Measurements from ENCODE around the gene PNPT1. TPM values are rescaled to one million over a fixed set of nuclear protein-coding genes. Genes with fewer than 3 reads are reported as not detected.

PNPT1 gene
- total RNA-seq, 4 donors from 2014 or later: 15.5 to 21.0 (median 20.6) TPM

GRCh38 chr2:55627915-55628314, 65.7 kb downstream of the PNPT1 start:
- no peak overlapping the region for H3K4me3 ChIP-seq (replicated peaks in 1 of 3)
- DNase-seq: no peak
- no peaks in the 10 kb centered on the region for H3K27me3 ChIP-seq
- intact Hi-C loops (cut with DNase I): no loop called here
- TF ChIP-seq, protein P1, sequence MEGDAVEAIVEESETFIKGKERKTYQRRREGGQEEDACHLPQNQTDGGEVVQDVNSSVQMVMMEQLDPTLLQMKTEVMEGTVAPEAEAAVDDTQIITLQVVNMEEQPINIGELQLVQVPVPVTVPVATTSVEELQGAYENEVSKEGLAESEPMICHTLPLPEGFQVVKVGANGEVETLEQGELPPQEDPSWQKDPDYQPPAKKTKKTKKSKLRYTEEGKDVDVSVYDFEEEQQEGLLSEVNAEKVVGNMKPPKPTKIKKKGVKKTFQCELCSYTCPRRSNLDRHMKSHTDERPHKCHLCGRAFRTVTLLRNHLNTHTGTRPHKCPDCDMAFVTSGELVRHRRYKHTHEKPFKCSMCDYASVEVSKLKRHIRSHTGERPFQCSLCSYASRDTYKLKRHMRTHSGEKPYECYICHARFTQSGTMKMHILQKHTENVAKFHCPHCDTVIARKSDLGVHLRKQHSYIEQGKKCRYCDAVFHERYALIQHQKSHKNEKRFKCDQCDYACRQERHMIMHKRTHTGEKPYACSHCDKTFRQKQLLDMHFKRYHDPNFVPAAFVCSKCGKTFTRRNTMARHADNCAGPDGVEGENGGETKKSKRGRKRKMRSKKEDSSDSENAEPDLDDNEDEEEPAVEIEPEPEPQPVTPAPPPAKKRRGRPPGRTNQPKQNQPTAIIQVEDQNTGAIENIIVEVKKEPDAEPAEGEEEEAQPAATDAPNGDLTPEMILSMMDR (IDR thresholded peaks at IDR 0.05): no peak
- TF ChIP-seq POLR2A (IDR thresholded peaks at IDR 0.05): no peak
- 87 to 92% methylated on average over 1 of the region's 1 CpG for WGBS, 2 donors
- no peaks in the 10 kb centered on the region for H3K9me3 ChIP-seq
- H3K4me1 ChIP-seq: peaks cover 0 to 6% of the 10 kb centered on the region in 2 donors
- H3K27ac ChIP-seq: no peak overlapping the region
- peaks cover 0 to 2% of the 10 kb centered on the region in 2 donors for H3K36me3 ChIP-seq

DNA sequence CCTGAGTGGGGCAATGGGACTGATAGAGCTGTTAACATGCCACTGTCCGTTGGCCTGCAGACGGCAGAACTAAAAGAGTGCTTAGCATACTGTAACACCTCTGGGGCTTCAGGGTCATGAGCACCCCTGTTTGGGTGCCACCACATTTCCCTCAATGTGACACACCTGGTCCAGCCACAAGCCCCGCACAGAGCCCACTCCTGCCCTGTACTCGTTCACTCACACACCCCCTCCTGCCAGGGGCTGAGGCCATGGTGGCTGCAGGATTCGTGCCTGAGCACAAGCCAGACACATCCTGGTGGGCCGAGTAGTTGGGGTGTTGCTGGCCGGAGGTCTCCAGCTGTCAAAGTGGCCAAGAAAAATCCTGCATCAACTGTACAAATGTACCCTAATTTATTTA, 71.8 kb downstream of the PNPT1 start:
- H3K27ac ChIP-seq: no peak overlapping the region
- intact Hi-C loops (cut with DNase I): no loop called here
- peaks cover 18 to 24% of the 10 kb centered on the region in 2 donors for H3K4me1 ChIP-seq
- TF ChIP-seq, protein P1 (IDR thresholded peaks at IDR 0.05): no peak
- no peak for TF ChIP-seq POLR2A (IDR thresholded peaks at IDR 0.05)
- H3K9me3 ChIP-seq: no peaks in the 10 kb centered on the region
- WGBS, 2 donors: 87 to 93% methylated on average over 6 to 7 of the region's 7 CpGs
- H3K36me3 ChIP-seq: no peaks in the 10 kb centered on the region
- no peak for DNase-seq
- no peak overlapping the region for H3K4me3 ChIP-seq (replicated peaks in 1 of 3)
- no peaks in the 10 kb centered on the region for H3K27me3 ChIP-seq

DNA sequence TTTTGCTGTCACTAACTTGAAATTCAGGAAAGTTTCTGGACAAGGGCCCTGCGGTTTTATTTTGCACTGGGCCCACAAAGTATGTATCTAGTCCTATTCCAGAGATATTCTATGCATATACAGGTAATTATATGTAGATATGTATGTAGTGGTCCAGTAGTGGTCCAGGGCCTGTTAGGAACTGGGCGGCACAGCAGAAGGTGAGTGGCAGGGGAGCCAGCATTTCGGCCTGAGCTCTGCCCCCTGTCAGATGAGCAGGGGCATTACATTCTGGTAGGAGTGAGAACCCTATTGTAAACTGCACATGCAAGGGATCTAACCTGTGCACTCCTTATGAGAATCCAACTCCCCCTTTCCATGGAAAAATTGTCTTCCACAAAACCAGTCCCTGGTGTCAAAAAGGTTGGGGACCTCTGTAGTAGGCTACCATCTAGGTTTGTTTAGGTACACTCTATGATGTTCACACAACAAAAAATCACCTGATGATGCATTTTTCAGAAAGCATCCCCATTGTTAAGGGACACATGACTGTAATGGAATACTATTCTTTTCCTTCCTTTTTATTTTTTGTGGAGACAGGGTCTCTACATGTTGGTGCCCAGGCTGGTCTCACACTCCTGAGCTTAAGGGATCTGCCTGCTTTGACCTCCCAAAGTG, 73.4 kb downstream of the PNPT1 start:
- intact Hi-C loops (cut with DNase I): no loop called here
- H3K4me3 ChIP-seq (replicated peaks in 1 of 3): no peak overlapping the region
- H3K27ac ChIP-seq: no peak overlapping the region
- H3K9me3 ChIP-seq: no peaks in the 10 kb centered on the region
- H3K4me1 ChIP-seq: peaks cover 27 to 29% of the 10 kb centered on the region in 2 donors
- TF ChIP-seq, protein P1 (IDR thresholded peaks at IDR 0.05): peak in 3 of 6 experiments; percentile 13 to 23 (median 17)
- no peak for TF ChIP-seq POLR2A (IDR thresholded peaks at IDR 0.05)
- H3K36me3 ChIP-seq: no peaks in the 10 kb centered on the region
- WGBS, 2 donors: 73 to 84% methylated on average over 3 of the region's 3 CpGs
- no peak for DNase-seq
- no peaks in the 10 kb centered on the region for H3K27me3 ChIP-seq

- Histone ChIP-seq H3K36me3 (peaks cover 0 to 7% of the 10 kb centered on the region in 2 donors), H3K4me3 (replicated peaks in 1 of 3) (peak overlapping the region; percentile 51 to 79 (median 52)), H3K27me3 (no peaks in the 10 kb centered on the region), H3K9me3 (no peaks in the 10 kb centered on the region), H3K4me1 (peaks cover 29 to 34% of the 10 kb centered on the region in 2 donors), H3K27ac (peak overlapping the region; percentile 73 to 87 (median 82))
- TF ChIP-seq, protein P1 (IDR thresholded peaks at IDR 0.05): no peak
- peak in 1 of 2 donors; percentile 50 for TF ChIP-seq POLR2A (IDR thresholded peaks at IDR 0.05)
- peak; percentile 34 to 39 for DNase-seq
- intact Hi-C loops (cut with DNase I): loop anchor here (10.0 kb wide), 1 partner anchor 94 kb away; no protein-coding TSS in a partner anchor
- WGBS, 2 donors: 0% methylated on average over 32 of the region's 32 CpGs
These were observed 75.2 kb downstream of the PNPT1 start for GRCh38 chr2:55618275-55619055.

DNA sequence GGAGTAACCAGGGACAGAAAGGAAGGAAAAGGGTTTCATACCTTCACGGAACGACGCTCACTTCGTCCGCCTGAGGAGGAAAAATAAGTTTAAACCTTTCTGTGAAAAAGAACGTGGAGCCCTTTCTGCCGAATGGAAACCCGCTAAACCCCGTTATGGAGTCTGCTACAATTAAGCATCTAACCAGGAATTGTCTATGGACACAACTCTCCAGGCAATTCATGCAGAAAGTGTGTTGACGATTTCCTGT, 75.7 kb downstream of the PNPT1 start:
- H3K4me3 ChIP-seq (replicated peaks in 1 of 3): peak overlapping the region; percentile 51 to 79 (median 52)
- DNase-seq: no peak
- H3K9me3 ChIP-seq: no peaks in the 10 kb centered on the region
- H3K4me1 ChIP-seq: peaks cover 29 to 34% of the 10 kb centered on the region in 2 donors
- WGBS, 2 donors: 0% methylated on average over 10 of the region's 10 CpGs
- peak overlapping the region; percentile 73 to 87 (median 82) for H3K27ac ChIP-seq
- peaks cover 0 to 7% of the 10 kb centered on the region in 2 donors for H3K36me3 ChIP-seq
- intact Hi-C loops (cut with DNase I): loop anchor here (10.0 kb wide), 1 partner anchor 93 kb away; no protein-coding TSS in a partner anchor
- TF ChIP-seq, protein P1 (IDR thresholded peaks at IDR 0.05): no peak
- no peak for TF ChIP-seq POLR2A (IDR thresholded peaks at IDR 0.05)
- H3K27me3 ChIP-seq: no peaks in the 10 kb centered on the region
